ENCODE measurements around the gene FAM89A. TPM values are rescaled to one million over a fixed set of nuclear protein-coding genes. Genes with fewer than 3 reads are reported as not detected.

Gene FAM89A
- total and polyA plus RNA-seq, 2 donors (not counting 3 experiments of a cell fraction or from before 2014, with no cell fraction given) = 21.0 to 24.0 TPM

DNA sequence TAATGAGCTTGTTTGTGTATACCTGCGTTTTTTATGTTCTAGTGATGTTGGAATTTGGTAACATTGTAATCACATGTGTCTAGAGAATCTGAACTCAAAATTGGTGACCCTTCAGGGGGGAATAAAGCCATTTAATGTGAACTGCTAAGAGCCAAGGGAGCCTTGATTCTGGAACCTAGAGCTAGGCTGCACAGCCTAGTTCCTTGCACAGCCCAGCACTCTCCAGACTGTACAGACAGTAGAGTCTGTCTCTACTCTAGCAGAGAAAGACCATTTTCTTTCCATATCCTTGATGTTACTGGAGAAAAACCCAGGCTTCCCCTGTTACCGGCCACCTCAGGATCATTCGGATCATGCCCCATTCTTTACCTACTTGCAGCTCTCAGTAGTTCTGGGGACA is 52.6 kb downstream of the FAM89A start:
- no peak overlapping the region for H3K27ac ChIP-seq (ENCODE audit: insufficient read depth, low read depth, low read length)
- ChIA-PET POLR2A (no interaction called here), CTCF (no interaction called here)
- no peaks in the 10 kb centered on the region for H3K9me3 ChIP-seq (replicated peaks; ENCODE audit: control insufficient read depth, insufficient read depth, low read length)
- no peak overlapping the region for H3K4me3 ChIP-seq (replicated peaks in 1 of 3; ENCODE audit: insufficient read depth in 1 of 3, low read depth in 1 of 3, low read length in 3 of 3)
- H3K79me2 ChIP-seq (ENCODE audit: control insufficient read depth, insufficient read depth, low read length) = no peaks in the 10 kb centered on the region
- no peaks in the 10 kb centered on the region for H3K27me3 ChIP-seq (ENCODE audit: control insufficient read depth in 2 of 2, insufficient read depth in 2 of 2, low read length in 2 of 2)
- BruUV-seq (replicated peaks) = no TSS peak
- H2AFZ ChIP-seq (ENCODE audit: low read depth, low read length) = no peak overlapping the region
- no peak for DNase-seq (ENCODE audit: low read depth, low spot score)
- FAIRE-seq = no peak
- no peak overlapping the region for H3K4me2 ChIP-seq (ENCODE audit: insufficient read depth, low read length)
- dilution Hi-C loops (cut with MboI; ENCODE audit: extremely low pct_ligation_motif_present, low sequenced_read_pairs) (no loop called here), intact Hi-C loops (cut with micrococcal nuclease) (no loop called here)
- H3K36me3 ChIP-seq (ENCODE audit: control insufficient read depth in 2 of 2, extremely low read depth in 1 of 2, insufficient read depth in 2 of 2, low read length in 2 of 2) = peaks cover 2 to 3% of the 10 kb centered on the region in 2 experiments
- no peaks in the 10 kb centered on the region for H4K20me1 ChIP-seq (replicated peaks; ENCODE audit: control insufficient read depth, extremely low read depth, insufficient read depth, low read length)
- H3K9ac ChIP-seq (replicated peaks; ENCODE audit: extremely low read depth, insufficient read depth, low read length) = no peak overlapping the region
- no peaks in the 10 kb centered on the region for H3K9me1 ChIP-seq (replicated peaks; ENCODE audit: control insufficient read depth, extremely low read depth, insufficient read depth, low read length)
- TF ChIP-seq MYC (IDR thresholded peaks at IDR 0.05; ENCODE audit: low read depth, low read length) = no peak
- no peak for TF ChIP-seq EZH2 (IDR thresholded peaks at IDR 0.05; ENCODE audit: borderline replicate concordance, low read depth, low read length, severe bottlenecking)
- no peak for TF ChIP-seq JUN (IDR thresholded peaks at IDR 0.05; ENCODE audit: borderline replicate concordance, insufficient read depth, insufficient read length, low read depth)
- no peak for TF ChIP-seq CTCF (IDR thresholded peaks at IDR 0.05; ENCODE audit: extremely low read depth in 1 of 2, insufficient read depth in 1 of 2, low read depth in 1 of 2, low read length in 2 of 2)
- TF ChIP-seq FOS (IDR thresholded peaks at IDR 0.05; ENCODE audit: borderline replicate concordance, insufficient read depth, low read length) = no peak
- no peak for TF ChIP-seq MAX (IDR thresholded peaks at IDR 0.05; ENCODE audit: insufficient read depth, insufficient read length)
- TF ChIP-seq GATA2 (IDR thresholded peaks at IDR 0.05; ENCODE audit: insufficient read depth, insufficient read length, low read depth, low read length) = no peak
- TF ChIP-seq POLR2AphosphoS5 (IDR thresholded peaks at IDR 0.05; ENCODE audit: insufficient read depth, low read depth, low read length) = no peak
- TF ChIP-seq POLR2A (IDR thresholded peaks at IDR 0.05; ENCODE audit: low read depth, low read length) = no peak
- H3K4me1 ChIP-seq (ENCODE audit: control insufficient read depth, extremely low read depth, insufficient read depth, low read length) = no peaks in the 10 kb centered on the region

Measured in endothelial cell of umbilical vein (primary cell).